HCT116 (cell line): Measurements from ENCODE around the gene CCNL1. TPM values are rescaled to one million over a fixed set of nuclear protein-coding genes. Genes with fewer than 3 reads are reported as not detected.

Experiments
- ATAC-seq: fragments of 200-7000 bp; cut with Tn5 transposase; 2 replicates; pipeline ENCODE4 v1.9.1; 2020; ENCODE audit warnings: mild to moderate bottlenecking, moderate library complexity
- BruUV-seq: library from RNA; stranded (reverse); fragments of 400-500 nt; replicated peaks from 2 replicates; lab custom pipeline; 2021; lab: Mats Ljungman, UMichigan
- CTCF ChIA-PET: fragments of 300-600 bp; sonication (Branson Sonifier 250); formaldehyde crosslinking; loops from one replicate; lab custom pipeline; 2021; ENCODE audit warnings: antibody characterized with exemption; lab: Charles Lee
- POLR2A ChIA-PET: fragments of 300-600, 350-600 bp; sonication (Branson Sonifier 250); formaldehyde crosslinking; loops from one replicate; lab custom pipeline; 2021; ENCODE audit warnings: antibody characterized with exemption; lab: Charles Lee
- RAD21 ChIA-PET, 2 experiments: fragments of 300-600 bp; sonication (Branson Sonifier 250); formaldehyde crosslinking; loops; one replicate each; lab custom pipeline; 2023; ENCODE audit warnings: low total read pairs in 2 of 2; ENCODE audit not compliant: uncharacterized antibody in 2 of 2, unreplicated experiment in 2 of 2, low non-redundant PET in 1 of 2; lab: Charles Lee
- DNase-seq: peaks from one replicate; pipeline ENCODE4 v3.0.0-alpha.2; 2010; ENCODE audit warnings: low read depth, low spot score
- H2AFZ ChIP-seq: fragments of 200-600 bp; shearing (Covaris generic), sonication (generic); 2 replicates; pipeline ENCODE4 v1.6.1; 2017; ENCODE audit warnings: low read depth, mixed run types, mixed read lengths, antibody characterized with exemption, low read length; ENCODE audit not compliant: poor library complexity, severe bottlenecking
- H3K27ac ChIP-seq: 2 replicates; pipeline ENCODE4 v1.5.1; 2012; ENCODE audit warnings: low read depth, low read length
- H3K27me3 ChIP-seq: fragments of 200-600 bp; sonication (generic); 2 replicates; pipeline ENCODE4 v1.6.1; 2016; ENCODE audit warnings: mixed run types, low read length, mixed read lengths; ENCODE audit not compliant: insufficient read depth
- H3K36me3 ChIP-seq, 2 experiments: fragments of 200-500 bp in 1 of 2; fragments of 200-600 bp in 1 of 2; sonication (Bioruptor generic) in 1 of 2; sonication (generic) in 1 of 2; 2 replicates each; pipeline versions ENCODE4 v1.5.1 to v1.6.1; 2014 to 2016; ENCODE audit warnings: low read length in 2 of 2, inconsistent platforms in 1 of 2, mixed read lengths in 1 of 2, mixed run types in 1 of 2; ENCODE audit not compliant: insufficient read depth in 2 of 2, control insufficient read depth in 1 of 2
- H3K4me1 ChIP-seq, 2 experiments: fragments of 200-600 bp in 1 of 2; sonication (generic) in 1 of 2; 2 replicates each; pipeline versions ENCODE4 v1.5.1 to v1.6.1; 2012 to 2017; ENCODE audit warnings: low read length in 2 of 2, inconsistent platforms in 1 of 2, mild to moderate bottlenecking in 1 of 2, mixed read lengths in 1 of 2, mixed run types in 1 of 2, moderate library complexity in 1 of 2; ENCODE audit not compliant: insufficient read depth in 2 of 2, control insufficient read depth in 1 of 2
- H3K4me2 ChIP-seq: fragments of 200-600 bp; sonication (generic); 2 replicates; pipeline ENCODE4 v1.6.1; 2017; ENCODE audit warnings: mixed run types, low read length, mixed read lengths
- H3K4me3 ChIP-seq, 2 experiments: fragments of 200-600 bp in 1 of 2; sonication (generic) in 1 of 2; replicated peaks in 1 of 2; 2 replicates each; pipeline ENCODE4 v1.5.1; 2011 to 2016; ENCODE audit warnings: low read length in 2 of 2, control low read depth in 1 of 2, low read depth in 1 of 2, mild to moderate bottlenecking in 1 of 2, mixed read lengths in 1 of 2, mixed run types in 1 of 2
- H3K79me2 ChIP-seq: fragments of 200-600 bp; sonication (generic); 2 replicates; pipeline ENCODE4 v1.6.1; 2017; ENCODE audit warnings: mild to moderate bottlenecking, mixed run types, low read length, moderate library complexity, mixed read lengths; ENCODE audit not compliant: insufficient read depth
- H3K9ac ChIP-seq: fragments of 200-600 bp; sonication (generic); 2 replicates; pipeline ENCODE4 v1.6.1; 2016; ENCODE audit warnings: low read length, mixed read lengths
- H3K9me2 ChIP-seq: fragments of 200-600 bp; sonication (generic), shearing (Covaris generic); 2 replicates; pipeline ENCODE4 v1.6.1; 2017; ENCODE audit warnings: mixed run types, mild to moderate bottlenecking, moderate library complexity; ENCODE audit not compliant: insufficient read depth
- H3K9me3 ChIP-seq, 2 experiments: fragments of 200-500 bp in 1 of 2; fragments of 200-600 bp in 1 of 2; sonication (Bioruptor generic) in 1 of 2; sonication (generic) in 1 of 2; 2 replicates each; pipeline ENCODE4 v1.6.1; 2014 to 2017; ENCODE audit warnings: low read length in 2 of 2, mixed read lengths in 2 of 2, inconsistent platforms in 1 of 2, low read depth in 1 of 2, mild to moderate bottlenecking in 1 of 2, mixed run types in 1 of 2, moderate library complexity in 1 of 2; ENCODE audit not compliant: control insufficient read depth in 1 of 2, insufficient read depth in 1 of 2
- H4K20me1 ChIP-seq: fragments of 200-600 bp; sonication (generic), shearing (Covaris generic); 2 replicates; pipeline ENCODE4 v1.6.1; 2017; ENCODE audit warnings: mixed run types, mild to moderate bottlenecking, moderate library complexity; ENCODE audit not compliant: insufficient read depth
- ELF1 ChIP-seq: IDR thresholded peaks from 2 replicates; pipeline ENCODE4 v1.6.1; 2012; ENCODE audit warnings: low read depth, borderline replicate concordance
- EZH2 ChIP-seq: fragments of 200-600 bp; sonication (generic); IDR thresholded peaks from 2 replicates; pipeline ENCODE4 v1.6.1; 2017; ENCODE audit warnings: antibody characterized with exemption, mixed run types
- EZH2phosphoT487 ChIP-seq: fragments of 200-600 bp; IDR thresholded peaks from 2 replicates; pipeline ENCODE4 v1.6.1; 2018; ENCODE audit warnings: antibody characterized with exemption, borderline replicate concordance
- FOSL1 ChIP-seq: IDR thresholded peaks from 2 replicates; pipeline ENCODE4 v1.6.1; 2012; ENCODE audit warnings: low read depth
- JUND ChIP-seq: IDR thresholded peaks from 2 replicates; pipeline ENCODE4 v1.6.1; 2012
- MAX ChIP-seq: IDR thresholded peaks from 2 replicates; pipeline ENCODE4 v1.6.1; 2012
- POLR2A ChIP-seq: IDR thresholded peaks from 2 replicates; pipeline ENCODE4 v1.7.0; 2011; ENCODE audit warnings: borderline replicate concordance; ENCODE audit not compliant: insufficient read depth, insufficient read length; ENCODE audit errors: extremely low read depth
- POLR2AphosphoS5 ChIP-seq: IDR thresholded peaks from 2 replicates; pipeline ENCODE4 v1.6.1; 2011; ENCODE audit warnings: mild to moderate bottlenecking, low read depth, low read length, moderate library complexity
- REST ChIP-seq: IDR thresholded peaks from 2 replicates; pipeline ENCODE4 v1.6.1; 2012; ENCODE audit warnings: low read depth
- SP1 ChIP-seq: IDR thresholded peaks from 2 replicates; pipeline ENCODE4 v1.6.1; 2012; ENCODE audit warnings: low read depth
- SRF ChIP-seq: IDR thresholded peaks from 2 replicates; pipeline ENCODE4 v1.6.1; 2012; ENCODE audit warnings: low read depth
- TCF7L2 ChIP-seq: IDR thresholded peaks from 2 replicates; pipeline ENCODE4 v1.7.0; 2011; ENCODE audit warnings: borderline replicate concordance, inconsistent platforms; ENCODE audit not compliant: insufficient read depth, insufficient read length; ENCODE audit errors: extremely low read depth
- YY1 ChIP-seq: IDR thresholded peaks from 2 replicates; pipeline ENCODE4 v1.6.1; 2011; ENCODE audit warnings: low read length, low read depth, moderate library complexity, mild to moderate bottlenecking; ENCODE audit not compliant: insufficient replicate concordance; ENCODE audit errors: extremely low read depth
- ZBTB33 ChIP-seq: IDR thresholded peaks from 2 replicates; pipeline ENCODE4 v1.6.1; 2011; ENCODE audit warnings: mild to moderate bottlenecking, low read length, moderate library complexity; ENCODE audit not compliant: insufficient replicate concordance; ENCODE audit errors: extremely low read depth
- ZFX ChIP-seq: fragments of 450-650 bp; IDR thresholded peaks from 2 replicates; pipeline ENCODE4 v1.6.1; 2017
- ZNF274 ChIP-seq: fragments of 200-500 bp; sonication (Bioruptor generic); IDR thresholded peaks from 2 replicates; pipeline ENCODE4 v1.6.1; 2014; ENCODE audit warnings: mild to moderate bottlenecking, low read depth, low read length, inconsistent platforms
- intact Hi-C: fragments of 100-400 bp; cut with micrococcal nuclease; formaldehyde crosslinking; loops from 2 replicates; pipeline ENCODE4 v1.10.0; 2022
- total RNA-seq: library from RNA; stranded (reverse); gene quantifications from one replicate; pipeline ENCODE4 v1.2.1, GENCODE V29; 2021; ENCODE audit not compliant: unreplicated experiment

The CCNL1 gene
- total RNA-seq, 1 experiment from 2014 or later: 96.7 TPM

GRCh38 chr3:157180262-157180661 is 20.3 kb upstream of the CCNL1 start:
- Histone ChIP-seq H3K9me2 (no peaks in the 10 kb centered on the region; the same call in 1 of the 2 replicates), H3K27ac (no peak overlapping the region), H3K27me3 (no peaks in the 10 kb centered on the region), H3K4me3 (no peak overlapping the region), H2AFZ (no peak overlapping the region), H3K36me3 (no peaks in the 10 kb centered on the region), H3K4me1 (peaks cover 5 to 8% of the 10 kb centered on the region in 2 experiments; a peak in 3 of 4 replicates), H3K79me2 (peaks cover 22% of the 10 kb centered on the region), H3K9ac (no peak overlapping the region), H3K9me3 (no peaks in the 10 kb centered on the region), H3K4me2 (no peak overlapping the region), H4K20me1 (no peaks in the 10 kb centered on the region)
- intact Hi-C loops: no loop called here
- BruUV-seq: no TSS peak
- DNase-seq (no peak), ATAC-seq (no peak)
- TF ChIP-seq SP1: no peak
- CTCF ChIA-PET: no interaction called here
- RAD21 ChIA-PET: no interaction called here
- POLR2A ChIA-PET: no interaction called here

- H3K79me2 ChIP-seq: peaks cover 25% of the 10 kb centered on the region
- H3K27ac ChIP-seq: no peak overlapping the region
- no peaks in the 10 kb centered on the region for H3K36me3 ChIP-seq
- CTCF ChIA-PET: no interaction called here
- H3K9ac ChIP-seq: no peak overlapping the region
- no peak overlapping the region for H3K4me2 ChIP-seq
- H3K9me2 ChIP-seq: no peaks in the 10 kb centered on the region; the same call in 1 of the 2 replicates
- peaks cover 5 to 11% of the 10 kb centered on the region in 2 experiments; a peak in 3 of 4 replicates for H3K4me1 ChIP-seq
- RAD21 ChIA-PET: no interaction called here
- no peak for TF ChIP-seq REST
- TF ChIP-seq JUND: no peak
- no peak for TF ChIP-seq YY1
- no peak for TF ChIP-seq POLR2A
- TF ChIP-seq MAX: no peak
- no peak for TF ChIP-seq ZNF274
- no peak for TF ChIP-seq POLR2AphosphoS5
- no peak for TF ChIP-seq ZFX
- TF ChIP-seq TCF7L2: no peak
- TF ChIP-seq EZH2phosphoT487: no peak
- no peak for TF ChIP-seq SRF
- no peak for TF ChIP-seq FOSL1
- no peak for TF ChIP-seq ZBTB33
- no peak for TF ChIP-seq EZH2
- no peak for TF ChIP-seq ELF1
- intact Hi-C loops: no loop called here
- no peaks in the 10 kb centered on the region for H4K20me1 ChIP-seq
- POLR2A ChIA-PET: no interaction called here
- H3K9me3 ChIP-seq: no peaks in the 10 kb centered on the region
- H3K27me3 ChIP-seq: no peaks in the 10 kb centered on the region
- H3K4me3 ChIP-seq: no peak overlapping the region
- no TSS peak for BruUV-seq
- ATAC-seq (no peak), DNase-seq (no peak)
- no peak overlapping the region for H2AFZ ChIP-seq
Measured at GRCh38 chr3:157179365-157179803, 19.4 kb upstream of the CCNL1 start.
